ENCODE results near the gene SERPINA4. TPM values are rescaled to one million over a fixed set of nuclear protein-coding genes. Genes with fewer than 3 reads are reported as not detected.

Gene SERPINA4
- total and polyA plus RNA-seq, 2 of the 13 experiments (the other 11 are each of a cell fraction or from before 2014, with no cell fraction given), result 39.1 to 57.8 TPM

GRCh38 chr14:94612174-94612573 lies 50.9 kb downstream of the SERPINA4 start, which contains the start of gene SERPINA3 (continued):
- TF ChIP-seq NR2F2 (IDR thresholded peaks at IDR 0.05; ENCODE audit: borderline replicate concordance, low read depth), result 0 out of 2 replicates have a peak, but pooled peaks have one; percentile 9
- TF ChIP-seq KLF15 (CRISPR knock-in tag; IDR thresholded peaks at IDR 0.05; ENCODE audit: borderline replicate concordance), result no peak; the same call in 1 of the 2 replicates
- peak; percentile 89; the same call in 1 of the 2 replicates for TF ChIP-seq RBFOX2 (IDR thresholded peaks at IDR 0.05; ENCODE audit: low read depth, low read length)
- TF ChIP-seq RAD51 (IDR thresholded peaks at IDR 0.05; ENCODE audit: borderline replicate concordance), result no peak
- peak; percentile 55; the same call in 1 of the 2 replicates for TF ChIP-seq RXRB (CRISPR knock-in tag; IDR thresholded peaks at IDR 0.05; ENCODE audit: borderline replicate concordance)
- 0 out of 2 replicates have a peak, but pooled peaks have one; percentile 37 for TF ChIP-seq ZNF501 (CRISPR knock-in tag; IDR thresholded peaks at IDR 0.05)
- peak; percentile 78; the same call in 1 of the 2 replicates for TF ChIP-seq SP5 (CRISPR knock-in tag; IDR thresholded peaks at IDR 0.05; ENCODE audit: borderline replicate concordance, low read depth)
- no peak for TF ChIP-seq ZNF619 (CRISPR knock-in tag; IDR thresholded peaks at IDR 0.05)
- 0 out of 2 replicates have a peak, but pooled peaks have one; percentile 43 for TF ChIP-seq HOXA5 (CRISPR knock-in tag; IDR thresholded peaks at IDR 0.05)
- peak; percentile 30; the same call in 1 of the 2 replicates for TF ChIP-seq FOXA3 (CRISPR knock-in tag; IDR thresholded peaks at IDR 0.05)
- TF ChIP-seq ZXDC (CRISPR knock-in tag; IDR thresholded peaks at IDR 0.05), result no peak
- no peak for TF ChIP-seq THYN1 (CRISPR knock-in tag; IDR thresholded peaks at IDR 0.05; ENCODE audit: borderline replicate concordance, low read depth)
- peak; percentile 33; the same call in 1 of the 2 replicates for TF ChIP-seq CCDC6 (CRISPR knock-in tag; IDR thresholded peaks at IDR 0.05)
- no peak for TF ChIP-seq ZNF407 (CRISPR knock-in tag; IDR thresholded peaks at IDR 0.05; ENCODE audit: not compliant biosample characterization)
- no peak for TF ChIP-seq SOX6 (IDR thresholded peaks at IDR 0.05)
- peak; percentile 56; the same call in 1 of the 2 replicates for TF ChIP-seq SOX6 (CRISPR knock-in tag; IDR thresholded peaks at IDR 0.05)
- no peak for TF ChIP-seq ZNF615 (CRISPR knock-in tag; IDR thresholded peaks at IDR 0.05; ENCODE audit: borderline replicate concordance)
- 0 out of 2 replicates have a peak, but pooled peaks have one; percentile 28 for TF ChIP-seq HMG20B (CRISPR knock-in tag; conservative IDR thresholded peaks at IDR 0.05)
- peak; percentile 26; the same call in 1 of the 2 replicates for TF ChIP-seq FOXJ3 (CRISPR knock-in tag; IDR thresholded peaks at IDR 0.05; ENCODE audit: borderline replicate concordance)
- TF ChIP-seq ZNF605 (CRISPR knock-in tag; IDR thresholded peaks at IDR 0.05), result no peak
- TF ChIP-seq ZNF629 (CRISPR knock-in tag; conservative IDR thresholded peaks at IDR 0.05), result no peak

Measured in HepG2 (cell line).